GM23248 (cell line): ENCODE results near the gene ATN1. TPM values are rescaled to one million over a fixed set of nuclear protein-coding genes. Genes with fewer than 3 reads are reported as not detected.

Experiments used
- DNase-seq: peaks from one replicate; pipeline ENCODE4 v3.0.0-alpha.2; 2015
- H2AFZ ChIP-seq: fragments of 200-600 bp; sonication (generic); 2 replicates; pipeline ENCODE4 v1.6.1; 2016; ENCODE audit warnings: antibody characterized with exemption
- H3F3A ChIP-seq: fragments of 200-600 bp; sonication (generic); 2 replicates; pipeline ENCODE4 v1.6.1; 2016; ENCODE audit warnings: mild to moderate bottlenecking, antibody characterized with exemption, mixed run types; ENCODE audit not compliant: insufficient read depth
- H3K27ac ChIP-seq: fragments of 200-600 bp; sonication (generic); 2 replicates; pipeline ENCODE4 v1.5.1; 2016; ENCODE audit warnings: mild to moderate bottlenecking
- H3K27me3 ChIP-seq: fragments of 200-600 bp; sonication (generic); replicated peaks from 2 replicates; pipeline ENCODE4 v1.6.1; 2016; ENCODE audit warnings: mild to moderate bottlenecking; ENCODE audit not compliant: insufficient read depth
- H3K36me3 ChIP-seq: fragments of 200-600 bp; sonication (generic); 2 replicates; pipeline ENCODE4 v1.6.1; 2016; ENCODE audit warnings: low read depth, mild to moderate bottlenecking
- H3K4me1 ChIP-seq: fragments of 200-600 bp; sonication (generic); 2 replicates; pipeline ENCODE4 v1.6.1; 2016; ENCODE audit warnings: mild to moderate bottlenecking; ENCODE audit not compliant: insufficient read depth
- H3K4me2 ChIP-seq: fragments of 200-600 bp; sonication (generic); one replicate; pipeline ENCODE4 v1.6.1; 2016; ENCODE audit warnings: mild to moderate bottlenecking; ENCODE audit not compliant: unreplicated experiment
- H3K4me3 ChIP-seq: fragments of 200-600 bp; sonication (generic); 2 replicates; pipeline ENCODE4 v1.5.1; 2016; ENCODE audit warnings: mild to moderate bottlenecking
- H3K79me2 ChIP-seq: fragments of 200-600 bp; sonication (generic); 2 replicates; pipeline ENCODE4 v1.6.1; 2016; ENCODE audit warnings: mild to moderate bottlenecking; ENCODE audit not compliant: insufficient read depth
- H3K9ac ChIP-seq: fragments of 200-600 bp; sonication (generic); 2 replicates; pipeline ENCODE4 v1.6.1; 2016; ENCODE audit warnings: mild to moderate bottlenecking
- H3K9me2 ChIP-seq: fragments of 200-600 bp; sonication (generic); 2 replicates; pipeline ENCODE4 v1.6.1; 2016; ENCODE audit warnings: mixed run types, mild to moderate bottlenecking, moderate library complexity; ENCODE audit not compliant: insufficient read depth
- H3K9me3 ChIP-seq: fragments of 200-600 bp; sonication (generic); one replicate; pipeline ENCODE4 v1.6.1; 2017; ENCODE audit warnings: low read depth
- H4K20me1 ChIP-seq: fragments of 200-600 bp; sonication (generic); 2 replicates; pipeline ENCODE4 v1.6.0; 2016; ENCODE audit not compliant: insufficient read depth
- EZH2 ChIP-seq: fragments of 200-600 bp; sonication (generic); IDR thresholded peaks from 2 replicates; pipeline ENCODE4 v1.6.1; 2018; ENCODE audit warnings: antibody characterized with exemption, mild to moderate bottlenecking; ENCODE audit not compliant: insufficient read depth, poor library complexity, severe bottlenecking
- EZH2phosphoT487 ChIP-seq: fragments of 200-600 bp; sonication (generic); IDR thresholded peaks from 2 replicates; pipeline ENCODE4 v1.6.1; 2018; ENCODE audit warnings: antibody characterized with exemption, moderate library complexity, mild to moderate bottlenecking, low read depth; ENCODE audit not compliant: insufficient read depth
- WGBS, 2 experiments: methylation state at CpG; one replicate each; pipeline ENCODE4 v1.1.6; 2015 to 2017; ENCODE audit warnings: low lambda C conversion rate in 2 of 2, low coverage in 1 of 2; ENCODE audit errors: missing lambda C conversion rate in 2 of 2; 5-methylcytosine and 5-hydroxymethylcytosine counted together
- in situ Hi-C: fragments of 300-500 bp; cut with MboI; formaldehyde crosslinking; loops from 2 replicates; pipeline ENCODE4 v1.15.0; 2020
- polyA plus RNA-seq: library from polyadenylated mRNA; unstranded; fragments of >200 nt; fragmentation: Nextera tagmentation; extraction: Ambion mirVana; gene quantifications from 2 replicates; pipeline ENCODE4 v1.2.1, GENCODE V29; 2016
- total RNA-seq: library from RNA; depleted of rRNA; stranded (reverse); fragments of >200 nt; shearing (Covaris generic); gene quantifications from 2 replicates; pipeline ENCODE4 v1.2.3, GENCODE V29; 2014

Gene ATN1
- total and polyA plus RNA-seq, 2 experiments from 2014 or later: 6.5 to 14.7 TPM

GRCh38 chr12:6970096-6970527 is 42.4 kb downstream of the ATN1 start:
- H3K9me2 ChIP-seq: no peaks in the 10 kb centered on the region
- peak overlapping the region; percentile 59 for H2AFZ ChIP-seq

GRCh38 chr12:6974180-6974579 is 46.4 kb downstream of the ATN1 start:
- peaks cover 34% of the 10 kb centered on the region for H3K36me3 ChIP-seq
- H3K9ac ChIP-seq: no peak overlapping the region
- in situ Hi-C loops: no loop called here
- 88 to 89% methylated on average over 6 of the region's 6 CpGs for WGBS, 2 experiments
- TF ChIP-seq EZH2 (no peak), EZH2phosphoT487 (no peak)
- no peak overlapping the region for H3K4me2 ChIP-seq
- H3F3A ChIP-seq: peaks cover 6% of the 10 kb centered on the region; the same call in 1 of the 2 replicates
- no peak overlapping the region for H3K27ac ChIP-seq
- no peak for DNase-seq
- no peaks in the 10 kb centered on the region for H3K9me2 ChIP-seq
- H3K4me3 ChIP-seq: no peak overlapping the region
- H4K20me1 ChIP-seq: no peaks in the 10 kb centered on the region
- peaks cover 15% of the 10 kb centered on the region for H3K4me1 ChIP-seq
- peaks cover 51% of the 10 kb centered on the region for H3K79me2 ChIP-seq
- no peak overlapping the region for H2AFZ ChIP-seq
- H3K9me3 ChIP-seq: no peaks in the 10 kb centered on the region
- H3K27me3 ChIP-seq: no peaks in the 10 kb centered on the region

More at GRCh38 chr12:6970096-6970527, 42.4 kb downstream of the ATN1 start:
- Histone ChIP-seq H3K36me3 (peaks cover 44% of the 10 kb centered on the region), H3K9ac (peak overlapping the region; percentile 98), H3K4me2 (peak overlapping the region; percentile 99), H3K4me3 (peak overlapping the region; percentile 100), H3K9me3 (no peaks in the 10 kb centered on the region), H3K4me1 (peaks cover 20% of the 10 kb centered on the region), H3K79me2 (peaks cover 69% of the 10 kb centered on the region), H3K27ac (peak overlapping the region; percentile 92), H4K20me1 (no peaks in the 10 kb centered on the region), H3F3A (peaks cover 40% of the 10 kb centered on the region), H3K27me3 (no peaks in the 10 kb centered on the region)
- 1 to 2% methylated on average over 16 to 31 of the region's 31 CpGs for WGBS, 2 experiments
- in situ Hi-C loops: no loop called here
- peak; percentile 34 for DNase-seq
- TF ChIP-seq EZH2phosphoT487 (no peak), EZH2 (no peak)

- TF ChIP-seq EZH2: no peak
- no peak for TF ChIP-seq EZH2phosphoT487
- Histone ChIP-seq H3K4me3 (no peak overlapping the region), H3K9me3 (no peaks in the 10 kb centered on the region), H3K27ac (no peak overlapping the region), H3K9me2 (no peaks in the 10 kb centered on the region), H3K4me2 (no peak overlapping the region), H4K20me1 (no peaks in the 10 kb centered on the region), H3K36me3 (peaks cover 34% of the 10 kb centered on the region), H3K79me2 (peaks cover 39% of the 10 kb centered on the region), H2AFZ (no peak overlapping the region), H3K27me3 (no peaks in the 10 kb centered on the region), H3K9ac (no peak overlapping the region), H3F3A (peaks cover 6% of the 10 kb centered on the region; the same call in 1 of the 2 replicates), H3K4me1 (peaks cover 12% of the 10 kb centered on the region)
- in situ Hi-C loops: no loop called here
- WGBS, 2 experiments: 63 to 73% methylated on average over 2 of the region's 2 CpGs
- no peak for DNase-seq
Observed at GRCh38 chr12:6975297-6976032, 47.7 kb downstream of the ATN1 start.

- Histone ChIP-seq H3K36me3 (peaks cover 30% of the 10 kb centered on the region), H3K9ac (no peak overlapping the region), H3F3A (peaks cover 6% of the 10 kb centered on the region; the same call in 1 of the 2 replicates), H3K4me3 (no peak overlapping the region), H2AFZ (no peak overlapping the region), H3K4me1 (peaks cover 1% of the 10 kb centered on the region; the same call in 1 of the 2 replicates), H3K27me3 (no peaks in the 10 kb centered on the region), H3K79me2 (peaks cover 19% of the 10 kb centered on the region), H3K4me2 (no peak overlapping the region), H3K27ac (no peak overlapping the region), H4K20me1 (no peaks in the 10 kb centered on the region), H3K9me2 (no peaks in the 10 kb centered on the region), H3K9me3 (no peaks in the 10 kb centered on the region)
- 70 to 74% methylated on average over 10 of the region's 10 CpGs for WGBS, 2 experiments
- DNase-seq: no peak
- in situ Hi-C loops: no loop called here
- TF ChIP-seq EZH2: no peak
- no peak for TF ChIP-seq EZH2phosphoT487
Observed at GRCh38 chr12:6977653-6978052, 49.9 kb downstream of the ATN1 start.
